Stimulated activated CD8-positive, alpha-beta memory T cell treated with anti-CD3 and anti-CD28 coated beads, Interleukin-7, amount 100 ng/mL, for 4 hours (primary cell): ENCODE measurements around the gene CLCN7.

Source experiments
- DNase-seq, 2 donors: peaks; one replicate each; pipeline ENCODE4 v3.0.0-alpha.2; 2020; ENCODE audit warnings: low read depth in 2 of 2

The CLCN7 gene

DNA sequence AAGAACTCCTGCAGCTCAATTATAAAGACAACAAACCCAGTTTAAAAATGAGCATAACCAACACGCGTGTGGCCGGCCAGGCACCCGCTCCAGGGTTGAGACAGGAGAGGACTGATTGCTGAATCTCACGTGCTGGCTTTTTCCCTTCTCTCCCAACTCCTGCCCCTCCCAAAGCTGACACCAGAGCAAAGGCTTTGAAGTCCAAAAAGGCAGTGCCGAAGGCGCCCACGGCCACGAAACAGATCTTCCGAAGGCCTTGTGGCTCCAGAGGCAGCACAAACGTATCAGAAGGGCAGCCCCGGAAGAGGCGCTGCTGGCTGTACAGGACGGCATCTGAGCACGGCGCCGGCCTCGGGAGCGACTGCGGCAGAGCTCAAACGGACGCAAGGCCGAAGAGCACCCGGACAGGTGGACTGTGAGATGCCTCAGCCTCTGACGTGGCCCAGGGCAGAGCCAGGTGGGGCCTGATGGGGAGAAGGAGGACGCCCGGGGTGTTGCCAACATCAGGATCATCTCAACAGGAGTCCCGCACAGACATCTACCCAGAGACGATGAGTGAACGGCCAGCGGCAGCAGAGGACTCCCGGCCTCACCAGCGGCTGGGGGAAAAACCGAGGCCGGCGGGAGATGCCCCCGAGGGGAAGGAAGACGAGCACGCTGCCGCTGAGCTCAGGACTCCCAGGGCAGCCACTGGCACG lies 10.5 kb downstream of the CLCN7 start:
- no peak for DNase-seq

- DNase-seq: no peak
Observed at GRCh38 chr16:1461146-1461545, 13.7 kb downstream of the CLCN7 start.

DNA sequence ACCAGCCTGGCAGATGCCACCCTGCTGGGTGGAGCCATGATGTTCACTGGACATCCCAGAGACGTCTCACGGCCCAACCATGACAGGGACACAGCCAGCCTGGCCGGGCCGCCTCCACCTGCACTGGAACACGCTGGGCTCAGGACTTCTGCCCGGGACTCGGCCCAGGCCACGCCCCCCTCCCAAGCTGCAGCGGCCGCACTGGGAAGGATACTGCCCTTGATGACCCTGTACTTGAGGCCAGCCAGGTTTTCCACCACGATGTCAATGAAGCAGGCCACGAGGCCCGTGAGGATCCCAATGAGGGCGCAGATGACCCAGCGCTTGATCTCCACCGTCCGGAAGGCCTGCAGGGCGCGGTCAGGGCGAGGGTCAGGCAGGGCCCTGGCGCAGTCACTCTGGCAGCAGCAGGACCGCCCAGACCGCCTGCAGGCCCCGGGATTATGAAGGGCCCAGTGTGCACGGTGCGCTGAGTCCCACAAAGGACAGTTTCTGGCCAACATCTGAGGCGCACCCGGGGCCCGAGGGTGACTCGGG lies 14.2 kb downstream of the CLCN7 start:
- no peak for DNase-seq

- DNase-seq: no peak
Observed at GRCh38 chr16:1459967-1460366, 14.9 kb downstream of the CLCN7 start.

GRCh38 chr16:1458977-1459341 lies 15.9 kb downstream of the CLCN7 start:
- no peak for DNase-seq

GRCh38 chr16:1458336-1458976 lies 16.4 kb downstream of the CLCN7 start:
- DNase-seq: no peak

GRCh38 chr16:1457489-1458245 lies 17.2 kb downstream of the CLCN7 start:
- no peak for DNase-seq

DNA sequence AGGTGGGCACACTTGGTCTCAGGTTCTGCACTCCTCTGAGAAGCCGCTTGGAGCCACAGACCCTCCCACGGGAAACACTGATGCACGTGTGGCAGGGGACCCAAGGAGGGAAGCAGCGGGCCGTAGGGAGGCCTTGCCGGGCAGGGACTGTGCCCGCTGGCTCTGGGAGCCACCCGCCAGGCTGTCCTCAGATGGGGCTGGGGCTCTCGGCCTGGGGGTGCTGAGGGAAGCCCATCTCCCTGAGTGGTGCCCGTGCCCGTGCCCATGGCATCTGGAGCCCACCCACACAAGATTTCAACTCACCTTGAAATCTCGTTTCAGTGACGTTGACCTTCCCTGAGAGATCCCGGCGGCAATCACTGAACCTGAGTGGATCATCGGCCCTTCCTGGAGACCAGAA lies 17.9 kb downstream of the CLCN7 start:
- no peak for DNase-seq

- no peak for DNase-seq
Observed at GRCh38 chr16:1455190-1456171, 19.3 kb downstream of the CLCN7 start.

DNA sequence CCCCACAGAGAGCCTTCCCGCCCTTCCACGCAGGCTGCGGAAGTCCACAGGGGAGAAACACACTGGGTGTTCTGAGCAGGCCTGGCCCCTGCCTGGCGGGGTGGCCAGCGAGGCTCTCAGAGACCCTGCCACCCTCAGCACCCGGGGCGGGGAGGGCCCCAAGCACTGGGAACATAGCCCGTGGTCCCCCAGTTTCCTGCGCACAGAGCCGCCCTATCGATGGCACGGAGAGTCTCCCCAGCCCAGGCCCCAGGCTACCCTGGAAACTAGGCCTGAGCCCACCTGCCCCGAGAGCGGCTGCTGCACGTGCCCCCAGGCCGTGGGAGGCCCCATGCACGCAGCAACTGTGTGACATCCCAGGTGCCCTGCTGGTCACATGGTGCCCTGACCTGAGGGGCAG lies 20.3 kb downstream of the CLCN7 start:
- no peak for DNase-seq

- no peak for DNase-seq
Observed at GRCh38 chr16:1453316-1453715, 21.5 kb downstream of the CLCN7 start.

GRCh38 chr16:1452530-1452929 lies 22.3 kb downstream of the CLCN7 start:
- no peak for DNase-seq

DNA sequence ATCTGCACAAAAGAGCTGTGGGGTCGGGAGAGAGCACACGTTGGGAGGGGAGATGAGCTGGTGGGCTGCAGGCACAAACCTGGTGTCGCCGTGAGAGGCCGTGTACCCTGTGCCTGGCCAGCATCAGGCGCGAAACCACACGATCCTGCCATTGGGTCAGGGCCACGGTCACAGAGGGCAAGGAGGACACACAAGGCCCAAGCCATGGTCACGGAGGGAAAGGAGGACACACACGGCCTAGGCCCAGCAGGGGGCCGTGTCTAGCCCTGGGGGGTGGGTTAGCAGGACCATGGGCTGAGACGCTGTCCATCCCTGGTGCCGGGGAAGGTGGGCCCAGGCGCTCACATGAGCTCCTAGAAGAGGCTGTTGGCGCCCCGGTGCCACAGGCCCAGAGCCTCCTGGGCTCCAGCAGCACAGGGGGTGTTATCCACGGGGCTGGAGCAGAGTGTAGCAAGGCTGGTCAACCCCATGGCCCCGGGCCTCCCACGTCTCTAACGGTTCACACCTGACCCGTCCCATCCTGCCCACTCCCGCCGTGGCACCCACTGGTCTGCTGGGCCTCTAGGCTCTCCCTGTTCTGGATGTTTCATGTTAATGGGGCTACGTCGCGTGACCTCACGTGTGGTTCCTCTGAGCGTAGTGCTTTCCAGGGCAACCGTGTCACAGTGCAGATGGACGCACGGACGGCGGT lies 23.0 kb downstream of the CLCN7 start:
- DNase-seq: no peak

DNA sequence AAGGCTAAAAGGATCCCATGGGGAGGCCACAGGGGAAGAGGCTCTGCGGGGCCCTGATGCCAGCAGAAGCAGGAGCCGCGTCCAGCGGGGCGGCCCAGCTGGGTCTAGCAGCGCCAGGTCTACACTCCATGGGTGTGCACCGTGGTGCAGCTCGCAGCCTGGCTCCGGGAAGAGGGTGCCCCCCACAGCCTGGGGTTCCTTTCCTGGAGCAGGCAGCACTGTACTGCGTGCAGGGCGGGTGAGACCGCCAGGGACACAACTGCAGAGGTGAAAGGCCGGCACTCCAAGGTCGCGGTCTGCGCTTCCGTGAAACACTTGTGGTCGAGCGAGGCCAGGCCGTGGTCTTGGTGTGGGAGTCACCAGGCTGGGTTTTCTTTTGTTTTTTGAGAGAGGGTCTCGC lies 24.0 kb downstream of the CLCN7 start:
- no peak for DNase-seq

DNA sequence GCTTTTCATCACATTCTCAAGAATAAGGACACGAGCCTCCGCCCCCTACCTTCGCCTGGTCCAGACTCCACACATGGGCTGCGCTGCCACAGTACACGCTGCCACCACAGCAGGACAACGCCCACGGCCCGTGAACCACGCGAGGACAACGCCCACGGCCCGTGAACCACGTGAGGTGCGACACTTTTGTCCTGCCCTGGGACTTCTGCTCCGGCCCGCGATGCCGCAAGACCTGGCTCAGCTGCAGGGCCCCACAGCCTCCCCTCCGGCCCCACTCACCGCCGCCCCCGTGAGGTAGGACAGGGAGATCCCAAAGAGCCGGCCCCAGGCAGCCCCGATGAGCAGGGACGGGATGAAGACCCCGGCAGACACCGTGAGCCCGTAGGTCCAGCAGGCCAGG lies 24.6 kb downstream of the CLCN7 start:
- DNase-seq: no peak

DNA sequence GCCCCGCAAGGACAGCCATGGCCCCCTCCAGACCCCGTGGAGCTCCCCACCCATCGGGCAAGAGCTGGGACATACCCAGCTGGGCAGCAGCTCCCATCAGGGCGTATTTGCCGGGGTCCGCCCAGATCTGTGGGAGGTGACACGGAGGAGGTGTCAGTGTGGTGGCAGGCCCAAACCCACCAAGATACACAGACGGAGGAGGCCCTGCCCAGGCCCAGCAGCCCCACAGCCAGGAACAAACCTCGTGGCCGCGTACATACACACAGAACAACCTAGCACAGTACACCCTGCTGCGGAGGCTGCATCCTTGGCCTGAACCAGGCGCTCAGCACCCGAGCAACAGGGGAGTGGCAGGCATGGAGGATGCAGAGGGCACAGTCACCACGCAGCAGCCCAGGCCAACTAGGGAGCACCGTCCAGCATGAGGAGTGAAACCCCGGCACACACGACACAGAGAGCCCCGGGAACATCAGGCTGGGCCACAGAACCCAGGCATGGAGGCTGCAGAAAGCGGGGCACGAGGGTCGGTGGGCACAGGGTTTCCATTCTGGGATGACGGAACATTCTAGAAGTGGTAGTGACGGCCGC lies 25.5 kb downstream of the CLCN7 start:
- no peak for DNase-seq

DNA sequence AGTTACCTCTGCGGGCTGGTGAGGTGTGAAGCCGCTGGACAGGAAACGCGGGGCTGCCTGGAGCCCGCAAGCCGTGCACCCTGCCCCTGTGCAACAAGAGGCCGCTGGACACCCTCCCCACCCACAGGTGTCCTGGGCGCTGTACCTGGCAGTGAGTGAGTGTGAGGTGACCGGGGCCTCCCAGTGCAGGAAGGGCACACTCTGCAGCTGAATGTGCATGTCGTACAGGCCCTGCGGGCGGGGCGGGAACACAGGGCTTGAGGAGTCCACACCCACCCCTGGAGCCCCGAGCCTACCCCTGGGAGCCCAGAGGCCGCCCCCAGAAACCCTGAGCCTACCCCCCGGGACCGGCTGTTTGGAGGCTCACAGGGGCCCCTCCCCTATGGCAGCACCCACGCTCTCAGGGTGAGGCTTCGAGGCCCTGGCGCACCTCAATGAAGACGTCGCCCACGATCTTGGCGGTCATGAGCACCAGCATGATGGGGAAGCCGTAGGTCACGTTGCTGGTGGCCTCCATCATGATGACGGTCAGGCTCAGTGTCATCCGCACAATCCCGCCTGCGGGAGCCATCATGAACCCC lies 26.2 kb downstream of the CLCN7 start:
- DNase-seq: no peak

- DNase-seq: no peak
Observed at GRCh38 chr16:1447965-1448364, 26.9 kb downstream of the CLCN7 start.

- no peak for DNase-seq
Observed at GRCh38 chr16:1446296-1447080, 28.3 kb downstream of the CLCN7 start.
